ENCODE results near the gene PRPF31. TPM values are rescaled to one million over a fixed set of nuclear protein-coding genes. Genes with fewer than 3 reads are reported as not detected.
A peak's percentile ranks its signal among the peaks of the same experiment; 100 is the strongest.

Gene PRPF31
- total RNA-seq, 1 donor from 2014 or later, result 48.0 TPM

DNA sequence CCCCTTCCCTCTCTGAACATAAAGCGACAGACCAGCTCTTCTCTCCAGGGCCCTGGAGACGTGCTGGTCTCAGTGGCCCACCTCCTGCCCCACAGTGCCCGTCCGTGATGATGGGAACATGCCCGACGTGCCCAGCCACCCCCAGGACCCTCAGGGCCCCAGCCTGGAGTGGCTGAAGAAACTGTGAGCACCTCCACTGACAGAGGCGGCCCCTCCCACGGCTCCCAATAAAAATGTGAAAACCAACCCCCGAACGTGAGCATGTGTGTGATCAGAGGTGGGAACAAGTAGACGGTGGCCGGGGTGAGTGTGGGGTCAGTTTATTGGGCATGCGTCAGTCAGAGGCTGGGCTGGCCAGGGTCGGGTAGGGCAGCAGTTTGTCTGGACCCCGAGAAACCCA is 8.8 kb upstream of the PRPF31 start:
- DNase-seq (ENCODE audit: low read depth), result no peak

DNA sequence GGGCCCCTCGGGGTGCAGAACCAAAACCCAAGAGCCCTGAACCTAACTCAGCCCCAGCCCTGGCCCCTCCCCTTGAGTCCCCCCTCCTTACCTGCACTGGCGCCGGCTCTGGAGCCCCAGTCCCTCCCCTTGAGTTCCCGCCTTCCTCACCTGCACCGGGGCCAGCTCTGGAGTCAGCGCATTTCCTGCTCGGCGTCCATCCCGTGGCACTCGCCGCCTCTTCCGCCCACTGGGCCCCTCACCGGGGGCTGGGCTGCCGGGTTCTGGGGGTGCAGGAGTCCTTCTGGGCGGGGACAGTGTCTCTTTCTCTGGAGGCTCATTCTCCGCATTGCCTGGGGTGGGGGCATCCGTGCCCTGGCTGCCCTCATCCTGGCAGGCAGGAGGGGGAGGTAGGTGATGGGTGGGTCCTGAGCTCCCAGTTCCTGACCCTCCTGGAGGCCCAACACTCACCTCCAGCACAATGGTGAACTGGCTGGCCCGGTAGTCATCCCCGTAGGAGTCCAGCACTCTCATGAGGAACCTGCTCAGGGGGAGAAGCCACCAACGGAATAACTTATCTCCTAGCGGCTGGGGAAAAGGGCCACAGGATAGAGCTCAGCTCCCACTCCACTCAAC is 7.6 kb upstream of the PRPF31 start:
- no peak for DNase-seq (ENCODE audit: low read depth)

DNA sequence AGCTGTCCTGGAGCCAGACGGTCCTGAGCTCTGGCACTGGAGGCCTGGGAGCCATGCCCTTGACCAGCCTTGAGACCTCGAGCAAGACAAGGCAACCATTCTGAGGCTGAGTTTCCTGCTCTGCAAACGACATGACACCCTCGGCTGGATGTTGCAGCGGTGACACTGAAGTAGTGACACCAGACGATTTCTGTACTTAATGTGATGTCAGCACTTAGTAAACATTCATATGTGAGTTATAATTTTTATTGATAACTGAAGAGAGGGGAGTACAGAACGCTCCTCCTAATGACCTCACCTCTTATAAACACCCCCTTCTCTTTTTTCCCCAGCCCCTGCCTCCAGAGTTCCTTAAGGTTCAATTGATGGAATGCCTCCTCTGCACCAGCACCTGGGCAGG is 7.1 kb upstream of the PRPF31 start:
- DNase-seq (ENCODE audit: low read depth), result no peak

DNA sequence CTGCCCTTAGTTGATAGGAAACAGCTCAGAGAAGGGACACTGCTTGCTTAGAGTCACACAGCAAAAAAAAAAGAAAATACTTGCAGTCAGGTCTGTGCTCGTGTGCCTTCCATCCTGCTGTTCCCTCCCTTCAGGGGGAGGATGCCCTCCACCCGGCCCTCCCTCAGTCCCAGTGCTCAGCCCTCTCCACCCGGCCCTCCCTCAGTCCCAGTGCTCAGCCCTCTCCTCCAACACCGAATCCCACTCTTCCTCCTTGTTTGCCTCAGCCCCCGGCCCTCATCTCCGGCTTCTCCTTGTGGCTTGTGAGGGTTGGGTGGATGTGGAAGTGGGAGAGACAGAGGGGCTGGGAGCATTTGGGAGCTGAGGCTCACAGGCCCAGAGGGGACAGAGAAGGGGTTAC is 5.9 kb upstream of the PRPF31 start:
- DNase-seq (ENCODE audit: low read depth), result no peak

DNA sequence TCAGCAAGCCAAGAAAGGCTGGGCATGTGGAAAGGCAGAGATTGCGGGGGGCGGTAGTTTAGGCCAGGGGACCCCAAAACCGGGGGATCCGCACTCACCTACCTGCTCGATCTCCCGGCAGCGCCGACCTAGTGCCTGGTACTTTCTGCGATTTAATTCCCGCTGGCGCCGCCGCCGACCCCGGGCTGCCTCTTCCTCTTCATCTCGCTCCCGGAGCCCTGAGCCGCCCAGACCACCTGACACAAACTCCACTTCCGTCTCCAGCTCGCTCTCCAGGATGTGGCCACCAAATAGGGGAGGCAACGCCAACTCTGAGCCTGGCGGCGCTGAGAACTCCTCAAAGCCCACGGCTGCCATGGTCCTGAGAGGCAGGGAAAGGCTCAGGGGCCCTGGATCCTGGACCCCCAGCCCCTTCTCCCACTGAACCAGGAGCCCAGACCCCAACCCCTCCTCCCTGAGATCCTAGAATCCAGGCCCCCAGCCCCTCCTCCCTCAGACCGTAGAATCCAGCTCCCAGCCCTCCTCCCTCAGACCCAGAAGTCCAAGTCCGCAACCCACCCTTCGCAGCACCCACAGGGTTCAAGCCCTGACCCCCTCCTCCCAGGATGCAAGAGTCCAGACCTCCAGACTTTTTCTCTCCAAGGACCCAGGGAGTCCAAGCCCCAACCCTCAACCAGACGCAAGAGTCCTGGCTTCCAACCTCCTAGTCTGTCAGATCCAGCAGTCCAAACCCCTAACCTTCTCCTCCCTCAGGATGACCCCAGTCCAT is 1.0 kb upstream of the PRPF31 start:
- DNase-seq (ENCODE audit: low read depth), result peak; percentile 40

DNA sequence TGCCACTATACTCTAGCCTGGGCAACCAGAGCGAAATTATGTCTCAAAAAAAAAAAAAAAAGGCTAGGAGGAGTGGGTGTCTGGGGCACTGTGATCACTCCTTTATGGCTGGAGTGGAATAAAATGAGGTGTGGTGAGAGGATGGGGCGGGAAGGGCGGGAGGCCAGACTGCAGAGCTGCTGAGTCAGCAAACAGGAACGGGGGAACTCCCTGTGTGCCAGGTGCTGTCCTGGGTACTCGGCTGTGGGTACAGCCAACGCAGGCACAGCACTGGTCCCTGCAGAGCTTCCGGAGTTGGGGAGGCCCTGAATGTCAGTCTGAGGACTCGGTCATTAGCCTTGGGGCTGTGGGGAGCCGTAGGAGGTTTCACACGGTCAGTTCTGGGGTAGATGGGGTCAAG is 5.7 kb downstream of the PRPF31 start:
- DNase-seq (ENCODE audit: low read depth), result no peak

DNA sequence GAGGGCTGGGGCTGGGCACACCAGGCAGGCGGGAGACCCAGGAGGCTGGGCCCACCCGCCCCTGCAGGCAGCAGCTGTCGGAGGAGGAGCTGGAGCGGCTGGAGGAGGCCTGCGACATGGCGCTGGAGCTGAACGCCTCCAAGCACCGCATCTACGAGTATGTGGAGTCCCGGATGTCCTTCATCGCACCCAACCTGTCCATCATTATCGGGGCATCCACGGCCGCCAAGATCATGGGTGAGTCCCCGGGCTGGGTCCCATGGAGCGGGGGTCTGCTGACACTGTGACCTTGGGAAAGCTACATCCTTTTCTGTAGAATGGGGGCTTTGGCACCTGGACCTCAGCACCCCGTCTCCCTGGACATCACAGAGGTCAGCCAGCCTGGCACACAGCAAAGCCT is 8.1 kb downstream of the PRPF31 start:
- DNase-seq (ENCODE audit: low read depth), result no peak

DNA sequence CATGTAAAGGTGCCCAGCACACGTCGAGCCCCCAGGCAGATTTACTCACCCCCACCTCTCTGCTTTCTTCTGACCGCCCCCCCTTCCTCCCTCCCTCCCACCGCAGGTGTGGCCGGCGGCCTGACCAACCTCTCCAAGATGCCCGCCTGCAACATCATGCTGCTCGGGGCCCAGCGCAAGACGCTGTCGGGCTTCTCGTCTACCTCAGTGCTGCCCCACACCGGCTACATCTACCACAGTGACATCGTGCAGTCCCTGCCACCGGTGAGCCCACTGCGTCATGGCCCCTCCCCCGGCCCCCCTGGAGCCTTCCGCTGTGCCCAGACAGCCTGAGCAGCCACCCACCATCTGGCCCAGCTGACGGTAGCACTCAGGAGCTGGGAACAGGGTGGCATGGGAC is 8.8 kb downstream of the PRPF31 start:
- no peak for DNase-seq (ENCODE audit: low read depth)

DNA sequence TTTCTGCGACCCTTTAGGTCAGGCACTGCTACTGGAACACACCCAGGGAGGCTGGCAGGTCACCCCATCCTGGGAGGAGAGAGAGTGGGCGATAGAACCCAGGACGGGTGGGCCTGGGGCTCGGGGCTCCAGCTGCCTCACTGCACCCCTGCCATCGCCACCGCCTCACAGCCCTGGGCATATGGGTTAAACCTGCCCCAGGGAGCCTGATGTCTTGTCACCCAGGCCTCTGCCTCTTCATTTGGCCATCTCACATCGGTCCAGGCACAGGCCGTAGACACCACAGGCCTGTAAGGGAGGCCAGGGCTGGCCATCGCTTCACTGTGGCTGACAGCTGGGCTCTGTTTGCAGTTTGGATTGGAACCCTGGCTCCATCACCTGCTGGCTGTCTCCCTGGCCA is 10.2 kb downstream of the PRPF31 start:
- DNase-seq (ENCODE audit: low read depth), result no peak

DNA sequence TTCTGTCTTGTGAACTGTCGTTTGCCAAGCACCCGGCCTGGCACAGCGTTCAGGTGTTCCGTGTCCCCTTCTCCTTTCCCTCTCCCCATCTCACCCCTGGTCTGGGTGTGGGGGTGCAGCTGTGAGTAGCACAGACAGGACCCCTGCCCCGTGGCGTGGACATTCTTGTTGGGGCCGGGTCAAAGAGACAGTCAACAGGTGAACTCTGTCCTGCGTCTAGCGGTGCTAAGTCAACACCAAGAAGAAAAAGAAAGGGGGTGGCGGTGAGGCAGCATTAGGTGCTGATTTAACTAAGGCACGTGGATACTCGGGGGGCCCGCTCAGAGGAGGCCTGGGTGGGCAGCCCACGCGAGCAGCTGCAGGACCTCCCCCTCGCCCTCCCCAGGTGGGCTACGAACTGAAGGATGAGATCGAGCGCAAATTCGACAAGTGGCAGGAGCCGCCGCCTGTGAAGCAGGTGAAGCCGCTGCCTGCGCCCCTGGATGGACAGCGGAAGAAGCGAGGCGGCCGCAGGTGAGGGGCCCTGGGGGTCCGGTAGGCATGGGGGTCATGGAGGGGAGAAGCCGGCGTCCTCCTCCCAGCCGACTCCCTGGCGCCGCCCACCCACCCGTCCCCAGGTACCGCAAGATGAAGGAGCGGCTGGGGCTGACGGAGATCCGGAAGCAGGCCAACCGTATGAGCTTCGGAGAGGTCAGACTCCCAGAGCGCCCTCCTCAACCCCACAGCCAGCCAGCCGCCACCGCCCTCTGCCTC is 12.3 kb downstream of the PRPF31 start:
- no peak for DNase-seq (ENCODE audit: low read depth)

DNA sequence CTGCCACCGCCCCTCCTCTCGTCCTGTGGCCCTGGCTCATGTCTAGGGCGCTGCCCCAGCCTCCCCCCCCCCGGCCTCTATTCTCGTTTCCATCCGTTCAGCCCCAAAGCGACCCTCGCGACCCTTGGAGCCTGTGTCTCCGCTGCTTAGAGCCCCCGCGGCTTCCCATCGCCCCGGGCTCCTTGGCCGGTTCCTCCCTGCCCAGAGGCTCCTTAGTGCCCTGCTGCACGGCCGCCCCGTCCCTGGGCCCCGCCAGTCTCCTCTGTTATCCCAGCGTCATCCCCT is 12.8 kb downstream of the PRPF31 start:
- no peak for DNase-seq (ENCODE audit: low read depth)

DNA sequence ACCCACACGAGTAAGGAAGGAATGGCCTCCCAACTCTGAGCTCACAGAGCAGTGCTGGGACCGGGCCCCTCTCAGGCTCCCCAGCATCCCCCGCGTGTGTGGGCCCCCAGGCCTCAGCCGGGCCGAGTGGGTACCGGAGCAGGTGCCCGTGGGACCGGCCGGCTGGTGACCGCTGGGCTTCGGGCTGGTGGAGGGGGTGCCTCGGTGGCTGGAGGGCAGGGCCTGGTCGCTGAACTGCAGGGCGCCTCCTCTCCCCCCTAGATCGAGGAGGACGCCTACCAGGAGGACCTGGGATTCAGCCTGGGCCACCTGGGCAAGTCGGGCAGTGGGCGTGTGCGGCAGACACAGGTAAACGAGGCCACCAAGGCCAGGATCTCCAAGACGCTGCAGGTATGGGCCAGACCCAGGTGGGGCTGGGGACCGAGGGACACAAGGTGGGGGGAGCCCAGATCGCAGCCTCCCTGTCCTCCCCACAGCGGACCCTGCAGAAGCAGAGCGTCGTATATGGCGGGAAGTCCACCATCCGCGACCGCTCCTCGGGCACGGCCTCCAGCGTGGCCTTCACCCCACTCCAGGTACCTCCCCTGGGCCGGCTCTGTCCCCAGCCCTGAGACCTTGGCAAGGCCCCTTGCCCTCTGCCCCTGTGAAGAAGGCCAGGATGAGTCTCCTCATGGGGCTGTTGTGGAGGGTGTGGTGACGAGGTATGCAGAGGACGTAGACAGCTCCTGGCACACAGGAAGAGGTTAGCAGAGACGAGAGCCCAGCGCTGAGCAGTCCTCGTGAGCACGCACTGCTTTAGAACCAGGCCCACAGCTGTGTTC is 13.5 kb downstream of the PRPF31 start:
- no peak for DNase-seq (ENCODE audit: low read depth)

DNA sequence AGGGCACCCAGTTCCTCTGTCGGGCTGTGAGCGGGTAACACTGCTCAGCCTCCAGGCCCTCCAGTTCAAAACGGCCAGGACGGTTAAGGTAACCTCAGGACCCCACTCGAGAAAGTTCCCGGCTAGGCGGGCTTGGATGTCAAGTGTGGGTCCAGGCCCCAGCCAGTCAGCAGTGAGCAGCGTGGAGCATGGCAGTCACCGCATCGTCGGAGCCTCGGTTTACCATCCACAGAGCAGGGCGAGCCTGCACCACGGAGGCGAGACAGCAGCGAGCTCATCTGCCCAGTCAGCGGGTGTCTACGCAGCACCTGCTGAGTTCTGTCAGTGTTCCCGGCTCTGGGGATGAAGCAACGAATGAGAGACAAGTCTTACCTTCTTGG is 14.1 kb downstream of the PRPF31 start:
- DNase-seq (ENCODE audit: low read depth), result no peak

DNA sequence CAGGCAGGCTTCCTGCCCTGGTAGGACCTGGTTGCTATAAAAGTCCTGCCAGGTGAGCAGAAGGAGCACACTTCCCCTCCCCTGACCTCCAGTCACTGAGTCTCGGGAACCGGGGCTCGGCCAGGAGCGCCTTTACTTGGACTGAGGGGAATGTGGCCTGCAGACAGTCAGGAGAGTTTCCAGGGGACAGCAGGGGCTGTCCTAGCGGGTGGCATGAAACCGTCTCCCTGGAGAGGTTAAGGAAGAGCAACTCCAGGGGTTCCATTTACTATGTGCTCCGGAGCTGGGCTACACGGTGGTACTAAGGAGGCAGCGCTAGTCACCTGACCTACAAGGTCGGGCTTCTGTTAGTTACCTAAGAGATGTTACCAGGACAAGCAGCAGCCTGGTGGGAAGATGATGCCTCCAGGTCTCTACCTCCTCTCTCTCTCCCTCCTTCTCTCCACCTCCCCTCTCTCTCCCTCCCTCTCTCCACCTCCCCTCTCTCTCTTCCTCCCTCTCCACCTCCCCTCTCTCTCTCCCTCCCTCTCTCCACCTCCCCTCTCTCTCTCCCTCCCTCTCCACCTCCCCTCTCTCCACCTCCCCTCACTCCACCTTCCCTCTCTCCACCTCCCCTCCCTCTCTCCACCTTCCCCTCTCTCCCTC is 17.9 kb downstream of the PRPF31 start:
- no peak for DNase-seq (ENCODE audit: low read depth)

DNA sequence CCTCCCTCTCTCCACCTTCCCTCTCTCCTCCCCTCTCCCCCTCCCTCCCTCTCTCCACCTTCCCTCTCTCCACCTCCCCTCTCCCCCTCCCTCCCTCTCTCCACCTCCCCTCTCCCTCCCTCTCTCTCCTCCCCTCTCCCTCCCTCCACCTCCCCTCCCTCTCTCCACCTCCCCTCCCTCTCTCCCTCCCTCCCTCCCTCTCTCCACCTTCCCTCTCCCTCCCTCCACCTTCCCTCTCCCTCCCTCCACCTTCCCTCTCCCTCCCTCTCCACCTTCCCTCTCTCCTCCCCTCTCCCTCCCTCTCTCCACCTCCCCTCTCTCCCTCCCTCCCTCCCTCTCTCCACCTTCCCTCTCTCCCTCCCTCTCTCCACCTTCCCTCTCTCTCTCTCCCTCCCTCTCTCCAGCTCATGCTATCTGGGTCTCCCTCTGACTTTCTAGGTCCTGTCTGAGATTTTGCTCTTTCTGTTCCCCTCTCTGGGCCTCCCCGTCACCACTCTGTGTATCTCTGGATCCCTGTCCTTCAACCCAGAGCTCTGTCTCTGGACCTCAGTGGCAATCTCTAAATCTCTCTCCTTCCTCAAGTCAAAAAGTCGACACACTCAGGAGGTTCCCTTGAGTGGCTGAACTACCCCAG is 18.5 kb downstream of the PRPF31 start:
- no peak for DNase-seq (ENCODE audit: low read depth)

DNA sequence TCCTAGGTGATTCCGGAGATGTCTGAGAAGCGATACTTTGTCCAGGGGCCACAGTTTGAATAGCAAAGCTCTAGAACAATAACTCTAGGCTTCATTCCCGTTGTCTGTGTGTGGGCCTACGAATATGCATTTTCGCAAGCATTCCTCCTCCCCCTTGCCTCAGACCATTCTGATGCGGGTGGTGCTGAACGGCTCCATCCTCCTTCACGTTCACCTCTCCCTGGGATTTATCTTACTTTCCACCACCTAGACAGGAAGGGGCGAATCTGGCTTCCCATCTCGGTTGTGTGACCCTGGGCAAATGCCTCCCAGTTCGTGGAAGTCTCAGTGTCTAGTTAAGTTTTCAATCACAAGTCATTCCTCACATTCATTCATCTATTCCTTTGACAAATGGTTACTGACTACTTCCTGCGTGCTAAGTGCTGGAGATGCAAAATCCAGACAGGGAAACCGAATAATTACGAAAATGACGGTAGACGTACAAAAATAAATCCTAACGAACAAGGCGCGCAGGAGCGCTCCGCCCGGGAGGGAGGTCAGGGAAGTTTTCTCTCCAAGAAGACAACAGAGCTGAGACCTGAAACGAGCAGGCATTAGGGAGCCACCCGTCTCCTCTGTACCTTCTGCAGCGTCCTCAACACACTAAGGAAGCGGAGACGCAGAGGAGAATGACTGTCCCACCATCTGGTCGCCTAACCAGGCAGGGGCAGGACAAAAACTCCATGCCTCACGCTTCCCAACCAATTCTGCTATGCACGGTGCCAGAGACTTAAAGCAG is 20.7 kb downstream of the PRPF31 start:
- DNase-seq (ENCODE audit: low read depth), result no peak

DNA sequence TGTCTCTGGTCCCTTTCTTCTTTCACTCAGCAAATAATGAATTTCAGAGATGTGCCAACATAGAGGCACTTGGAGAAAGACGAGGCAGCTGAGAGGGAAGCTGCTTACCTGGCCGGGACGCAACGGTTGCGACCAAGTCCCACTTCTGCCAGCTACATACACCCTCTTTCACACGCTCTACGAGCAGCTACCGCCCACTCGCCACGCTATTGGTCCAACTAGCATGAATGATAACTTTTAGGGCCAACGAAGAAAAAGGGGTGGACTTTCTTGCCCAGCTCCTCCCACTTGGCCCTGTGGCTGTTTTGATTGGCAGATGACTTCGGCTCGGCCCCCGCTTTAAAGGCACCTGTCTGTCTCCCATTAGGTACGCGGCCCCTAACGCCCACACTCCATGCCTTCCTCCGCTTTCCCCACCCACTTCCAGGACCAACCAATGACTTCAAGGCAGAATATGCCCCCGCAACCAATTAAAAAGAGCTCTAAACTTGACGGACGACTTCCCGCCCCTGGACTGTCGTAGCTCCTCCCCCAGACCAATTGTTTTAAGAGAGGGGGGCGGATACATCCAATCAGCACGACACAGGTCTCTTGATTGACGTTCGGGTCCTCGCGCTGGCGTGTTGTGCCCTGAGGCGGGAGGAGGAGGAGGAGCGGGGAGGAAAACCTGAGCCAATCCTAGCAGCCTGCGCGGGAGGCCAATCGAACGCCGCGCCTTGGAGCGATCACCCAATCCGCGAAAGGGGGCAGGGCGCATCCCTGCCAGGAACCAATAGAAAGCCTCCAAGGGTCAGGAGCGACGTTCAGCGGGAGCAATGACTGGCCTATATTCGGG is 21.5 kb downstream of the PRPF31 start:
- peak; percentile 100 for DNase-seq (ENCODE audit: low read depth)

DNA sequence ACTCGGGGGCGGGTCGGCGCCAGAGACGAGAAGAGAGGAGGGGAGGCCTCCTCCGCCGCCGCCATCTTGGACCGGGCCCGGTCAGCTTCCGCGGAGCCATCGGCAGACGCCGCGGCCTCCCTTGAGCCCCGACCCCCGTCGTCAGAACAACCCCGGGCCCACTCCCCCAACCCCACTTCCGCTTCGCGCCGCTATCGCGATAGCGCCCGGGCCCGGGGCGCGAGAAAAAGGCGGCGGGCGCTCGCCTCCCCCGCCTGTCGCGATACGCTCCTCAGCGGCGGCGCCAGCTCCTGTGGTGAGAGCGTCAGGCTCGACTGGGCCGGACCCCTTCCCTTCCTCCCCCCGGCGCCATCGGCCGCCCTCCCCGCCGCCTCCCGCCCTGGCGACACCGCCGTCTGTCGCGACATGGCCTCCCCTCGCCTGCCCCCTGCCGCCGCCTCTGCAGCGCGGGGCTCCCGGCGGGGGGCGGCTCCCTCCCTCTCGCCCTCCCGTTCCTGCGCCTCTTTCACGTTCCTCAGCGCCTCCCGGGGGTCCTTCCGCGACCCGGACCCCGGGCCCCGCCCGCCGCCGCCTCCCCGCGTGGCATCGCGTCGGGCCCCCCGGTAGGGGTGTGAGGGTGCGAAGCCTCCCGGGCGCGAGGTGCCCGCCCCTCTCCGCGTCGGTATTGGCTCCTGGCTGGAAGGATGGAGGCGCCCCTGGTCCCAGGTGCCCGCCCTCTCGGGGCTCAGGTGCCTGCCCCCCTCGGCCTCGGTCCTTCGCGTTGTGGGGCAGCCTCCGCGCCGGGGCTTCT is 22.3 kb downstream of the PRPF31 start, which contains the start of gene CNOT3:
Gene CNOT3 (plus strand): TSS at position 64 of the 790 bp plus-strand sequence. CDS start 5,217 bp downstream, outside the sequence.
- DNase-seq (ENCODE audit: low read depth), result no peak

Data from myocyte (in vitro differentiated cells).